Stimulated activated CD4-positive, alpha-beta T cell treated with anti-CD3 and anti-CD28 coated beads, Interleukin-2, amount 100 ng/mL, for 4 hours (primary cell): Measurements from ENCODE around the gene GCN1.

Source experiments
- DNase-seq: peaks from one replicate; pipeline ENCODE4 v3.0.0-alpha.2; 2020; ENCODE audit warnings: low read depth

GCN1 gene

DNA sequence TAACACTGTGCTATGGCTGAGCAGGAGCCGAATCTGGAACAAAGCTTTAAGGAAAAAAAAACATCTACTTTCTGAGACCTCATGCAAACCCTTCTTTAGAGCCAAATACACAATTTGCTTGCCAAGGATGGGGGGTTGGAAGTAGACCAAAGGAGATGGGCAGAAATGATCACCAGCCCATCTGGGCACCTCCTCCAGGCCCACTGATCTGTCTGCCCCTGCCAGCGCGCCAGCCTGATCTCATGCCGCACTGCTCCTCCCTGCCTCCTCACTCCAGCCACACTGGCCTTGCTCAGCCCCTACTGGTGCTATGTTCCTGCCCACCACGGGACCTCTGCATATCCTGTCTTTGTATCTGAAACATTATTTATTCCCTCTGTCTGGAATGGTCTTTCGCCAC is 53.2 kb downstream of the GCN1 start:
- no peak for DNase-seq

DNA sequence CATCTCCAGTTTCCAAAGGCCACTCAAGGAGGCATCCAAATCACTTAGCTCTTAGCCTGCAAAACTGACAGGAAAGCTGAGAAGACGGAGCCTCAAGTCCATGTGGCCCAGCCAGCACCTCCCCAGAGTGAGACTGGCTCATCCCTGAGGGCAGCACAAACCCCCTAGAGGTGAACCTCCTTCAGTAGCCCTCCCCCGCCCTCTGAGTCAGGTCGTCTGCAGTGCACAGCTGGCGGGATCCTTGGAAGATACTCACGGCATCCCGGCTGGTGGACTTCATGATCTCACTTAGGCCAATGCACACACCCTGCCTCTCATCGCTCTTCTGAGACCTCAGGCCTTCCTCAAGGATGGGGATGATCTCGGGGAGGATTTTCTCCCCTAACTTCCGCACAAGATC is 53.9 kb downstream of the GCN1 start:
- DNase-seq, result no peak

DNA sequence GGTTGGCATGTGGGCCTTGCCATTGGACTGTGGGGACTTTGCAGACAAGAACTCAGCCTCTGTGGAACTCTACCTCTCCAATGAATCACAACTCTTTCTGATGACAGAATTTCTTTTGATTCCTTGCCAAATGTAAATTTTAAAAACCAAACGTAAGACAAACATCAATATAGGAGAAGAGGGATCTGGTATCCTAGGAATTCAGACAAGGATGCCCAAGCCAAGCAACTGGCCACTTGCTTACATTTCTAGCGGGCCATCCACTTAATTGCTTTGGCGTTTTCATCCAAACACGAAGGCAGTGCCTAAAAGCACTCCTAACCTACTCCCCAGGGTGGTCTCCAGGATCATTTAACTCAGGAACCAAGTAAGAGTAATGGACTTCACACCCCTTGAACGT is 54.6 kb downstream of the GCN1 start:
- no peak for DNase-seq

DNA sequence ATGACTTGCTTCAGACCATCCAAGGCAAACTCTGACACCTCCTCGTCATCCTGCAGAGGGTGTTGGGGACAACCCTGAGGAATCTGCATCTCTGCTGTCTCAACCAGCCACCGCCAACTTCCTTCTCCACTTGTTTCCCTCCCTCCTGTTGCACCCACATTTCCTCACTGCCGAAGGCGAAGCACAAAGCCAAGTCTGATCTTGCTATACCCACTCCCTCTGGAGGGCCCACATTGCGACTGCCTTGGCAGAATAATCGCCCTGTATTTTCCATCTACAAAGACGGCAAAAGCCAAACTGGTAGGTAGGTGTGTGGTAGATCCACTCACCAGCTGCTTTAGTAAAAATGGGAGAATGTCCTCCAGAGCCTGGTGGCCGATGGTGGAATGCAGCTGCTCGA is 56.1 kb downstream of the GCN1 start:
- DNase-seq, result no peak

DNA sequence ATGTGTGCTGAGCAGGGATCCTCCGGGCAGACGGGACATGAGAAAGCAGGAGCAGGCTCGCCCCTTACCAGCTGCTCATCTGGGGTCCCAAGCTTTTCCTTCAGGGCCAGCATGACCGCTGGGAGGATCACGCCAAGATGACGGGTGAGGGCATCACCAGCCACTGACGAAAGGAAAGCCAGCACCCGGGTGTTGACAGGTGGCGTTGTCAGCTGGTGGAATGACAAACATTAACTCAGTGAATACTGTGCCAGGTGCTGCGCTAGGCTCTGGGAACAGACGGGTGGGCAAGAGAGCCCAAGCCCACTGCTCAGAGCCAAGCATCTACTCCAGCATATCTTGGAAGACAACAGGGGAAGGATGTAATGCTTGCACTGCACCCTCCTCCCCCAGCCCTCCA is 56.7 kb downstream of the GCN1 start:
- DNase-seq, result no peak

DNA sequence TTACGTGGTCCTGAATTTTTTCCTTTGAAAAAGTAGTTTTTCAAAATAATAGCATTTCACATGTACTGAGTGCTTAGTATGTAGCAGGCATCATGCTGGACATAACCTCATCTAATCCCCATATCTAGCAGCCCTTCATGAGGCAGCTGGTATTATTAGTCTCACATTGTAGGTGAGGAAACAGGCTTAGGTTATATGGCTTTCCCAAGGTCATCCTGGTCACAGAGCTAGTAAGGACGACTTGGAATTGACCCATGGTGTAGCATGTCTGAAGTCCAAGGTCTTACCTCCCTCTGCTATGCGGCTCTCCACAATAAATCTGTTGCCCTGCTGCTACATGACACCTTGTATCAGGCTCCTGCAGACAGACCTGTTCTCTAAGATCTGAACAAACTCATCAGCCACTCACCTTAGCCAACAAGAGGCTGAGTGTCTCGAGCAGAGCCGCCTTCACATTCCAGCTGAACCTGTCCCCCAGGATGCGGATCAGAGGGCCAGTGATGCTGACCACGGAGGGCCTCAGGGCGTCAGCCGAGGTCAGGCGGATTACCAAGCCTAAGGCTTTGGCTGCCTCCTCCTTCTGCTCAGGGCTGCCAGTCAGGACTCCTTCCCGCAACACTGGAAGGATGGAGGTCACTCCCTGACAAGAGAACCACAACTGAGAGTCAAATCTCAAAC is 58.3 kb downstream of the GCN1 start:
- DNase-seq, result no peak

DNA sequence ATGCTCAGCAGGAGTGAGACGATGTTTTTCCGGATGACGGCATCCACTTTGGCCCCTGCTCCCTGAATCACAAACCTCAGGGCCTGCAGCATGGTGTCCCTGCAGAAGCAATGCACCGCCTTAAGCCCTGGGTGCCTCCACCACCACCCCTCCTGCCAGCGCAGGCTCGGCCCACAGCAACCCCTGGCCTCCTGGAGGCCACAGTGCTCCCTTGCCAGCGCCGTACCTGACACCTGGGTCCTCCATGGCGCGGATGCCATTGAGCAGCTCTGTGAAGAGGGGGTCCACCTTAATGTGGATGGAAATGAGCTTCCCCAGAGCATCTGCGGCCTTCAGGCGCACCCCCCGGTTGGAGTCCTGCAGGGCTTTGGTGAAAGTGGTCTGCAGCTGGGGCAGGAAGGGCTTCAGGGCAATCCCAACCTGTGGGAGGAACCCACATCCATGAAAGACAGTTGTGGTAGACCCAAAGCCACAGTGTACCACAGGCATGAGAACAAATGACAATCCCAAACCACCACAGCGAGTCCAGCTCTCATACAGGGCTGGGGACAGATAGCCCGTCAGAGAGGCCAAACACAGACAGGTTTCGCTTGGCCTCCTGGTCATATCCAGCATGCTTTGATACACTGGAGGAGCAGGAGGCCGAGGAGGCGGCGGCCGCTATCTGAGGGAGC is 60.1 kb downstream of the GCN1 start:
- no peak for DNase-seq

DNA sequence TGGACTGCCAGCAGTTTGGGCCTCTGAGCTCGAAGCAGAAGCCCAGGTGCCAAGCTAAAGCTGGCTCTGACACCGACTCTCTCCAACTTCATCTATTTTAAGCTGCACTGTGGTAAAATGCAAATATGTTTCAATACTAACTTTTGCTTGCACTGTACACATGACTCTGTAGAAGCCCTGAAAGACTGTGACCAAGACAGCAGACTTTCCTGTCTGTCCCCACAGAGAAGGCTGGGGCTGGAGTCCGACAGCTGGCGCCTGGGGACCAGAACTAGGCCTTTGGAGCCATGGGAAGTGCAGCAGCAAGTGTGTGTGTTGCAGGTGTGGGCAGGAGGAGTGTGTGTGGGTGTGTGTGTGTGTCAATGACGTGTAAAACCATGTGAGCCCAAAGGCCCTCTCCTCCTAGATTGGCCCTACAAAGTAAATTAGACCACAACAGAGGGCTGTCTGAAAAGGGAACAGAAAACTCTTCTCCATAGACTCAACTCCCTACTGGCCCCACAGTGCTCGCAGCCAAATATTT is 61.6 kb downstream of the GCN1 start:
- no peak for DNase-seq

DNA sequence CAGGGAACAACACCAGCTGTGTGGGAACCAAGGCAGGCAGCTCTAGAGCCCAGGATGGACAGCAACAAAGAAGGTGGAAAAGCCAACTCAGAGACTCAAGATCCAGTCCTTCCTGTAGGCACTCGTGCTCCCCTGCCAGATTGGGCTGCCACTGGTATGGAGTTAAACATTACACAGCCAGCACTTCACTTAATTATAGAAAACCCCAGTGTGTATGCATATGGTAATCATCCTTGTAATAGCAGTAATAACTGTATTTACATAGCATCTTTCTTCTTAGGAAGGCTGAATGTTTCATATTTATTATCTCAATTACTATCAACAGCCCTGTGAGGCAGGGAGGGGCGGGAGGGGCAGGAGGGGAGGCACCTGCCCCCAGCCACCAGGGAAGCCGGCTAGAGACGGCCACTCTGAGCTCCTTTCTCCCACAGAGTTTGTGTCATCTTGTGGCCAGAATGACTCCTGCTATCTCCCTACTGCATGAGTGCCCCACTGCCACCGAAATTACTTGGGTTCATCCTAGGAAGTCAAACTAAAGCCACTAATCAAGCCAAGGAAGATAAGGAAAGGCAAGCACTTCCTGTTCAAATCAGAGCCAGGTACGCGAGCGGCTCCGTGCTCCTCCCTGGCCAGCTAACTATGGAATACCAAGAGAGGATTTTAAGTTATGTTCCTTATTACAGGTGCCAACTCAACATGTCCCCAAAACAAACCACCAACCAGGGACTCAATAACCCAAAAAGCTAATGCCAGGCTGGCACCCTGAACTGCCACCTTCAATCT is 62.3 kb downstream of the GCN1 start:
- DNase-seq, result no peak

DNA sequence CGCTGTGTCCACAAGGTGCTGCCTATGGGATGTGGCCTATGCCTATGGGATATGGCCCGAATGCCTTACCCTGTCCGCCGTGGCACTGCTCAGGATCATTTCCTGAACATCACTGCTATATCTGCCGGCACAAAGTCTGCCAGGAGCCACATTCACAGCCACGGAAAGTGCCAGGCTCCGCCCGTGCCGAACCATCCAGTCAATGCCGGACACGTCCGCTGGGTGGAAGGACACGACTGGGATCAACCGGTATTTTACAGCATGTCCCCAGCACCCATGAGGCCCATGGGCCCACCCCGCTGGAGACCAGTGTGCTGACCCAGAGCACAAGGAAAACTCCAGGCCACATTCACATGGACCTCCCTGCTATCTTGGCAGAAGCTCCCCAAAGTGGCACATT is 63.4 kb downstream of the GCN1 start:
- DNase-seq, result no peak

DNA sequence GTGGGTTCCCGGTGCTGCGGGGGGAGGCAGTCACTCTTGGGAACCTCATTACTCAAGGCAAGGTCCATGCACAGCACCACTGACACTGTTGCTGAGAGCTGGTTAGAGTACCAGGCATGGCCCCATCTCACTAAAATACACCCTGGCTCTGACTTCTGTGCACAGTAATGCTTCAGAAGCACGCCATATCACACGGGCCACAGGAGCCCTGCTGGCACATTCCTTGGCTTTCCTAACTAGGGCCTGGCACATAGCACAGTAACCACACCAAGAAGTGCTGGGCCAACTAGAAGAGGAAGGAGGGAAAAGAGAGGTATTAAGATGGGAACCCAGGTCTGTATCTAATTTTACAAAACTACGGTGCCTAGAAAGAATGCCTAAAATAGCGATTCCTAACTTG is 64.5 kb downstream of the GCN1 start:
- DNase-seq, result no peak

DNA sequence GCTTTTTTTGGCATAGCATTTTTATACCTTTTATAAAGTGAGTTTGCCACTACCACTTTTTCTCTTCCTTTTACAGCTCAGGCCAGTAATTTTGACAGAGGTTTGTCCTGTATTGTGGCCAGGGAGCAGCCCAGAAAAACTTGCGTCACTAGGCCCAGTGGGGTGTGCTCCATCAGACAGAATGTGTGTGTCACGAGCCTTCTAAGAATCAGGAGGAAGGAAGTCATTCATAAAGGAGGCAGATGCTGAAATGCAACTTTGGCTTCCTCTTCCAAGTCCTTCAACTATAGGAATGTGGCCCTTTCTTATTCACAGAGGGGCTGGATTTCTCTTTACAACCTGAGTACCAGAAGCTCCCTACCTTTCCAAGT is 67.9 kb downstream of the GCN1 start:
- DNase-seq, result no peak

DNA sequence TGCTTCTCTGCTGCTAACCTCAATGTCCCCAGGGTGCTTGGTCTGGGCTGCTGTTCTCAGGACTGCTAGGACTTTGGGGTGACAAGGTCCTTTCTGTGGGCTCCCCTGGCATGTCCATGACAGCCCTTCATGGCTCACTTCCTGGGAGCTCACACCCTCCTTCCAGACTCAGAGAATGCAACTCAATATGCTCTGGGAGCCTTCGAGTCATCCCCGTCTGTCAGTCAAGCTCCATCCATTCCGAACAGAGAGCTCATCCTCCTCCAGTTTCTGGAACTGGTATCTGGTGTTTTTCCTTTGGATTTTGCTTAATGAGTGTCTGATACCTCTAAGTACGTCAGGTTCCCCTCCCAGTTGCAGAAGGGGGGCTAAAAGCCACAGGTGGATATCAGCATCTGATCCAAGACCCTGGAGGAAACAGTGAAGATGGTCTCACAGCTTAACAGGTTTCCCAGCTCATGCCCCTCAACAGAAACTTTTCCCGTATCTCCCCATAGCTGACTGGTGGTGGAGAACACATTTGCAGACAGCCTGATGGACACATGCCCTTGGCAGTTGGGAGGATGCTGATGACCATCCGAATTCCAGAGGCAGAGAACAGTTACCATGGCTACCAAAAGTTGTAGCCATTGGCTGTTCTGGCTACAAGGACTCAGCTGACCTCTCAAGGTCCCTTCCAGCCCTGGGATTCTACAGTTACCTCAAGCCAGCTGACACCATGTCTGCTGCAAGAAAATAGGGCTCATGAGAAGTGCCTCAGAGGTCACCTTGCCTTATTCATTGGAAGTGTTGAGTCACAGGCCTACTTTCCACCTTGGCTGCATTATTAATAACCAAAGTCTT is 68.5 kb downstream of the GCN1 start:
- DNase-seq, result no peak

DNA sequence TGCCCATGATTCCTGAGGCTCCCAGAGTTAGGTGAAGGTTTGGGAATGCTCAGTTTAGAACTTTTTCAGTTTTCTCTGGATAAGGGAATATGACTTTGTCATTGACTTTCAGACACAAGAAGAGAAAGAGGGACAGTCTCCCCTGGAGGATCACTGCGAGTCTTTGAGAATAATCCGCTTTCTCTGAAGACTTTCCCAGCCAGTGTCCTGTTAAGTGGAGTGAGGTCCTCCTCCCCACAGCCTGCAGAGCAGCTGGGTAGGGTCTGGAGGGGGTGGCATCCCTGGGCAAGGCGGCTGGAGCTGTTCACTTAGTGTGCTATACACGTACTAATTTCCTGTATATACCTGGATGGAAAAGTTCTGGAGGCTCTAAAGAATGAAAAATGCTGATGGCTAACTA is 69.5 kb downstream of the GCN1 start:
- DNase-seq, result no peak

DNA sequence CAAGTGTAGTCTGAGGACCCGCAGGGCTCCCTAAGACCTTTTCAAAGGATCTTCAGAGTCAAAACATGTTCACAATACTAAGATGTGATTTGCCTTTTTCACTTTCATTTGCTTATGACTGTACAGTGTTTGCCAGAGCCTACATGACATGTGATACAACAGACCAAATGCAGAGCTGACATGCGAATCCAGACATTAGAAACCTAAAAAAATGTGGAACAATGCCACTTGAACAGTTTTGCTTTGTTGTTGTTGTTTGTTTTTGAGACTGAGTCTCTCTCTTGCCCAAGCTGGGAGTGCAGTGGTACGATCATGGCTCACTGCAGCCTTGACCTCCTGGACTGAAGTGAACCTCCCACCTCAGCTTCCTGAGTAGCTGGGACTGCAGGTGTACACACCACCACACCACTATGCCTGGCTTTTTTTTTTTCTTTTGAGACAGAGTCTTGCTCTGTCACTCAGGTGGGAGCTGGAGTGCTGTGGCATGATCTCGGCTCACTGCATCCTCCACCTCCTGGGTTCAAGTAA is 72.7 kb downstream of the GCN1 start:
- DNase-seq, result no peak

DNA sequence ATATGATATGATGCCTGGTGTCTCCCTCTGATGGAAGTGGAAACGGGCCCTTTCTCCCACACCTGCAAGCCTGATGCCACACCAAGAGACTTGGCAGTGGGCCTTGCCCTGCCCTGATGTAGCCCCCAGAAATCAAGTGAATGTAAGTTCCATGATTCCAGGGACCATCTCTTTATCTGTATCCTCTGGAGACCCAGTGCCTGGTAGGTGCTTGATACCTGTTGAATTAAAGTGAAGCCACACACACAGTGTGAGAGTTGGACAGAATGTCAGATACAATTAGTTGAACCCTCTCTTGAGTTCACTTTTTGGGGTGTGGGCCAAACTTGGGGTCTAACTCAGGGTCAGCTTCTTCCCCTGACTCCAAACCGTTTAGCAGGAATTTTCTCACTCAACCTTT is 73.2 kb downstream of the GCN1 start:
- DNase-seq, result no peak

DNA sequence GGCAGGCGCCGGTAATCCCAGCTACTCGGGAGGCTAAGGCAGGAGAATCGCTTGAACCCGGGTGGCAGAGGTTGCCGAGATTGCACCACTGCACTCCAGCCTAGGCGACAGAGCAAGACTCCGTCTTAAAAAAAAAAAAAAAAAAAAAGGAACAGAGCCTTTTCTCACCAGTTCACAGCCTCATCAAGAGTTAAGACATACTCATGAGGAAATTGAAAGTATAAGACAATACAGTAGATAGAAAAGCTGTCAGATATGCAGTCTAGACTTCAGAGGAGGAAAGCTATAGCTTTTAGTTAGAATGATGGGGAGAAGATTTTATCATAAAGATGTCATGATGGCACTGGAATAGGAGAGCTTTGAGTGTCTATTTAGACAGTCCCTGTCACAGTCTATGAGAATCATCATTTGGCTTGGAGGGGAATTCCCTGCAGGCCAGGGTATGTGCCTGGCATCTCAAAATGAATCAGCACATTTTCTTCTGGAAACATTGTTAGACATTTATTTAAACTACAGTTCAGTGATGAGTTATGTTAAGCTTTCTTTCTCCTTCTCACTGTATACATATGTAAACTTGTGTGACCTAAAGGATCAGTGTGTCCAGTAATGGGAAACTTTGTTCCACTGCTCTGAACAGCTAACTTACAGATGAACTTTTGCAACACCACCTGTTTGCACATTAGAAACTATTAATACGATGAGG is 75.1 kb downstream of the GCN1 start:
- peak; percentile 17 for DNase-seq

DNA sequence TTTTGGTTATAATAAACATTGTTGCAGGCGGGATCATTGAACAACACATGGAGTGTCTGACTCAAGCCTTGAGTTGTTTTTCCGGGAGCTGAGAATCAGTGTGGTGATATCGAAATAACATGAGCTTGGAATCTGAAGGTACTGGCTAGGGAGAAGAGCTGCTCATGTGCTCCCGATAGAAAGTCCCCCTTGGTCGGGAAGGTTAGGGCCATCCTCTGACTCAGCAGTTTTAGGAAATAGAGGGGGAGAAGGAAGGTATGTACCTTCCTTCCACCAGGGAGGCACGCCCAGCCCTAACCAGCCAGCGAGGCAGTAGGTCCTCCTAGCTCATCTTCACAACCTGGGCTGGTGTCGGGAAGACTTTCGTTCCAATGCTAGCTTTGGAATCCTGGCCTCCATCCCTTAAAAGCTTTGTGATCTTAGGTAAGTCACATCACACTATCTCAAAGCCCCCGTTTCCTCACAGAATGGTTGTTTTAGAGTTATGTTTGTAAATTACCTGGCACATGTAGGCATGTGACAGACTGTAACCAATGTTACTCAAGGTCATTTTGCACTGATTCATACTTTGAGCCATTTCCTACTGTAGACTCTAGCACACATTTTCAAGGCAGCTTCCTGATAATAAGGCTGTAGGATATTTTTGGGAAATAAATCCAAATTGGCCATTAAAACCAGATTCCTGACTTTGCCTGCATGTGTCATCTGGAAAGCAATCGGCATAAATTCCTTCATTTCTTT is 76.0 kb downstream of the GCN1 start:
- no peak for DNase-seq

DNA sequence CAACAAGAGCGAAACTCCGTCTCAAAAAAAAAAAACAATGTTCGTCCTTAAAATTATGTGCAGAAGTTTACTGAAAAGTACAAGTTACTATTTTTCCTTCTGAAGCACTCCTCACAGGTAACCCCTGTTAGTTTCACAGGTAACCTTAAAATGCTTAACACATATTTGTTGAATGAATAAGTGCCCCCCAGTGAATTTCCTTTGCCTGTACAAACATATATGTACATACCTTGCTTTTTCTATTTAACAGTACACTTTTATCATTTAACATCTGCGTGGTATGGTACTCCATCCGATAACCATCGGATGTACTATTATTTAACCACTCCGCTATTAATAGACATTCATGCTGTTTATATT is 76.6 kb downstream of the GCN1 start:
- no peak for DNase-seq

DNA sequence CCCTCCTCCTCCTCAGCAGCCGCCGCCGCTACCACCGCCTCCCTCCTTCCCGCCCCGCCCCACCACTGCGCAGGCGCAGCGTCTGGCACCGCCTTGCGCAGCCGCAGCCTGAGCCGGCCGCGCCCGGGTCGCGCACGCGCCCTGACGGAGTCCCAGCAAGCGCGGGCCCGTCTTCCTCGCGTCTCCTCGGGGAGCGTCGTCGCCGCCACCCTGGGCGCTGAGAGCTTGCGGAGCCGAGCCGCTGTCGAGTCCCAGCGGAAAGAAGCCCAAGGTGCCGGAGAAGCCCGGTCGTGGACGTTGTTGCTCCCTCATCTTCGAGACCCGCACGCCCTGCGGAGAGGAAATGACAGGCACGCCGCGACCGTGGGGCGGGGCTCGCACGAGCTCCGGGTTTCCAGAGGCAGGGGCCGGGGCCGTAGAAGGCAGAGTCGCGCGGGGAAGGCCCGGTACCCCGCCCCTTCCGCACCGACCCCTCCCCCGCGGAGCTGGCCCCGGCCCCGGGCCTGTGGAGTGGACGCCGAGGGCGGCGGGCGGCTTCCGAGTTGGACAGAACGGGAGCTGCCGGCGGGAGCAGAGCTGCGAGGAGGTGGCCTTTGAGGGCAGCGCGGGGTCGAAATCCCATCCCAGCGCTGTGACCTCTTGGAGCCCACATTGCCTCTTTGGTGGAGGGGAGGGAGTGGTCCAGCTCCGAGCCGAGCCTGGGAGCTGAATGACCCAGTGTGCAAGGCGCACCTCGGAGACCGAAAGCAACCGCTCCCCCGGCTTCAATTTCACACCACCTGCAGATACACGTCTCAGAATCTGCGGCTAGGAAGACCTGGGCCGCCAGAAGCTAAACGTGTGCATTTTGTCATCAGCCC is 77.5 kb downstream of the GCN1 start:
- peak; percentile 95 for DNase-seq
